GM18502 (cell line): Measurements from ENCODE around the gene RASGRP1.

ENCODE experiments used
- ATAC-seq: cut with Tn5 transposase; IDR thresholded peaks from one replicate; pipeline ENCODE4 v1.9.1; 2021; ENCODE audit warnings: mild to moderate bottlenecking; ENCODE audit not compliant: unreplicated experiment, poor library complexity

Gene RASGRP1

GRCh38 chr15:38512901-38513300, 51.7 kb downstream of the RASGRP1 start:
- ATAC-seq = no peak

GRCh38 chr15:38509152-38509551, 55.5 kb downstream of the RASGRP1 start:
- no peak for ATAC-seq

GRCh38 chr15:38508647-38509046, 56.0 kb downstream of the RASGRP1 start:
- ATAC-seq = peak; percentile 64

- ATAC-seq = no peak
Measured at GRCh38 chr15:38507570-38507969, 57.0 kb downstream of the RASGRP1 start.

- no peak for ATAC-seq
Measured at GRCh38 chr15:38506997-38507396, 57.6 kb downstream of the RASGRP1 start.

- ATAC-seq = no peak
Measured at GRCh38 chr15:38504680-38505467, 59.7 kb downstream of the RASGRP1 start.

- no peak for ATAC-seq
Measured at GRCh38 chr15:38503496-38503895, 61.1 kb downstream of the RASGRP1 start.

- ATAC-seq = no peak
Measured at GRCh38 chr15:38499651-38500050, 65.0 kb downstream of the RASGRP1 start.

GRCh38 chr15:38496151-38496550, 68.5 kb downstream of the RASGRP1 start:
- ATAC-seq = no peak

- ATAC-seq = no peak
Measured at GRCh38 chr15:38490242-38490922, 74.2 kb downstream of the RASGRP1 start.

GRCh38 chr15:38487378-38487777, 77.2 kb downstream of the RASGRP1 start:
- no peak for ATAC-seq

GRCh38 chr15:38486936-38487335, 77.7 kb downstream of the RASGRP1 start:
- no peak for ATAC-seq

GRCh38 chr15:38482572-38482971, 82.0 kb downstream of the RASGRP1 start:
- no peak for ATAC-seq

- no peak for ATAC-seq
Measured at GRCh38 chr15:38481761-38482160, 82.9 kb downstream of the RASGRP1 start.

GRCh38 chr15:38481113-38481512, 83.5 kb downstream of the RASGRP1 start:
- ATAC-seq = no peak

- ATAC-seq = no peak
Measured at GRCh38 chr15:38479756-38480155, 84.9 kb downstream of the RASGRP1 start.

- no peak for ATAC-seq
Measured at GRCh38 chr15:38479266-38479665, 85.3 kb downstream of the RASGRP1 start.

GRCh38 chr15:38477637-38478036, 87.0 kb downstream of the RASGRP1 start:
- ATAC-seq = no peak

GRCh38 chr15:38476120-38476519, 88.5 kb downstream of the RASGRP1 start:
- no peak for ATAC-seq

GRCh38 chr15:38475361-38475760, 89.3 kb downstream of the RASGRP1 start:
- ATAC-seq = no peak

GRCh38 chr15:38474155-38474757, 90.4 kb downstream of the RASGRP1 start:
- peak; percentile 99 for ATAC-seq
